Duodenal mucosa (tissue), 2 donors: ENCODE data around the gene ERMAP.
"Not testable (repeated sequence)": the region's sequence is repeated elsewhere in the genome, so short reads cannot be mapped to it uniquely, and the experiment has no call there.

Source experiments
- H3K27ac ChIP-seq: one replicate; pipeline ENCODE4 v1.7.0; 2013; ENCODE audit warnings: low read depth, low read length
- H3K27me3 ChIP-seq, 2 donors: one replicate each; pipeline ENCODE4 v1.7.0; 2013; ENCODE audit warnings: low read length in 2 of 2, control low read depth in 1 of 2; ENCODE audit not compliant: insufficient read depth in 2 of 2, control insufficient read depth in 1 of 2
- H3K36me3 ChIP-seq, 2 donors: one replicate each; pipeline ENCODE4 v1.7.0; 2013; ENCODE audit warnings: low read length in 2 of 2, control low read depth in 1 of 2; ENCODE audit not compliant: insufficient read depth in 2 of 2, control insufficient read depth in 1 of 2
- H3K4me1 ChIP-seq, 2 donors: one replicate each; pipeline ENCODE4 v1.7.0; 2013; ENCODE audit warnings: low read length in 2 of 2, control low read depth in 1 of 2; ENCODE audit not compliant: insufficient read depth in 2 of 2, control insufficient read depth in 1 of 2
- H3K4me3 ChIP-seq, 2 donors: one replicate each; pipeline ENCODE4 v1.7.0; 2013; ENCODE audit warnings: low read length in 2 of 2, low read depth in 1 of 2
- H3K9ac ChIP-seq, 2 donors: one replicate each; pipeline ENCODE4 v1.7.0; 2013; ENCODE audit warnings: low read length in 2 of 2, low read depth in 1 of 2
- H3K9me3 ChIP-seq, 2 donors: one replicate each; pipeline ENCODE4 v1.7.0; 2013; ENCODE audit warnings: low read length in 2 of 2, control low read depth in 1 of 2; ENCODE audit not compliant: control insufficient read depth in 1 of 2

Gene ERMAP

DNA sequence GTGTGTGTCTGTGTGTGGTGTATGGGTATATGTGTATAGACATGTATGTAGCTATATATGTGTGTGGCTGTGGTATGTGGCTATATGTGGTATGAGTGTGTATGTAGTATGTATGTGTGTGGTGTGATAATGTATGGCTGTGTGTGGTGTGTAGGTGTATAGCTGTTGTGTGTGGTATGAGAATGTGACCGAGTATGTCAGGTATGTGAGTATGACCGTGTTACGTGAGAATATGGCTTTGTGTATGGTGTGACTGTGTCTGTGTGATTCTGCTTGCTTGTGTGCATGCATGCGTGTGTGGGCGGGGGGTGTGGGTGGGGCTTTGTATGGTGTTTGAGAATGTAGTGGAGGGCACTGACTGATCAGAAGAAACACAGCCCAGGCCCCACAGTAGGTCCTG, 33.0 kb downstream of the ERMAP start:
- Histone ChIP-seq H3K4me3 (no peak overlapping the region), H3K9me3 (no peaks in the 10 kb centered on the region), H3K9ac (no peak overlapping the region), H3K36me3 (peaks cover 9 to 19% of the 10 kb centered on the region in 2 donors), H3K4me1 (peaks cover 7 to 15% of the 10 kb centered on the region in 2 donors), H3K27me3 (no peaks in the 10 kb centered on the region), H3K27ac (no peak overlapping the region)

DNA sequence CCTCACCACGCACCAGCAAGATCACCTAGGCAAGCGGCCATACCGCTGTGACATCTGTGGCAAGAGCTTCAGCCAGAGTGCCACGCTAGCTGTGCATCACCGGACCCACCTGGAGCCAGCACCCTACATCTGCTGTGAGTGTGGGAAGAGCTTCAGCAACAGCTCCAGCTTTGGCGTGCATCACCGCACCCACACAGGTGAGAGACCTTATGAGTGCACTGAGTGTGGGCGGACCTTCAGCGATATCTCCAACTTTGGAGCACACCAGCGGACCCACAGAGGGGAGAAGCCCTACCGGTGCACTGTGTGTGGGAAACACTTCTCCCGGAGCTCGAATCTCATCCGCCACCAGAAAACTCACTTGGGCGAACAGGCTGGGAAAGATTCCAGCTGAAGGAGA, 34.5 kb downstream of the ERMAP start:
- peaks cover 9 to 19% of the 10 kb centered on the region in 2 donors for H3K36me3 ChIP-seq
- H3K4me3 ChIP-seq = no peak overlapping the region
- no peaks in the 10 kb centered on the region for H3K27me3 ChIP-seq
- H3K27ac ChIP-seq = no peak overlapping the region
- H3K9ac ChIP-seq = no peak overlapping the region
- peaks cover 0 to 5% of the 10 kb centered on the region in 2 donors for H3K9me3 ChIP-seq
- peaks cover 7 to 11% of the 10 kb centered on the region in 2 donors for H3K4me1 ChIP-seq

DNA sequence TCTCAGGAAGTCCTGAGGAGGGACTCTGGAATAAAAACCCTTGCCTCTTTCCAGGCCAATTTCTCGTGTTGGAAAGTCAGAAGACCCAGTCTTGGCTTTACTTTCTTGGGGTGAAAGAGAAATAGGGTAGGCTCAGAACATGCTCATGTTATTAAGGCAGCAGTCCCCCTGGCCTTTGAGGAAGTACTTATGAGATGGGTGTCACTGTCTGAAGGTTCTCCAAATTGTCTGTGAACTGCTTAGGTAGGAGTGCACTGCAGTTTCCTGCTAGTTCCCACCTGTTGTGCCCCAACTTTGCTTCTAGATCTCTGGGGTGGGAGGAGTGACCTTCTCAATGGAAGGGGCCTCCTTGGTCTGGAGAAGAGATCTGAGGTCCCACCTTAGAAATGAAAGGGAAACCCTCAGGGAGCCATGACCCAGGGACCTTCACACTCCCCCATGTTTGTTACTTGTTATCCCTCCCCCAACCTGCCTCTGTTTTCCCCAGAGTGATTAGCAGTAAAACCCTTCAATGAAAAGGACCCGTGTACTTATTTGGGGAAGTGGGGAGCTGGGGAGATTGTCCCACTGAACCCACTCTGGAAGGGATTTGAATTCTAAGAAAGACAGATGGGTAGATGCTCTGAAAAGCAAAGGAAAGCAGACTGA, 35.2 kb downstream of the ERMAP start:
- Histone ChIP-seq H3K9ac (no peak overlapping the region), H3K27ac (no peak overlapping the region), H3K4me3 (no peak overlapping the region), H3K4me1 (peaks cover 3 to 10% of the 10 kb centered on the region in 2 donors), H3K36me3 (peaks cover 9 to 19% of the 10 kb centered on the region in 2 donors), H3K27me3 (no peaks in the 10 kb centered on the region), H3K9me3 (peaks cover 0 to 5% of the 10 kb centered on the region in 2 donors)

DNA sequence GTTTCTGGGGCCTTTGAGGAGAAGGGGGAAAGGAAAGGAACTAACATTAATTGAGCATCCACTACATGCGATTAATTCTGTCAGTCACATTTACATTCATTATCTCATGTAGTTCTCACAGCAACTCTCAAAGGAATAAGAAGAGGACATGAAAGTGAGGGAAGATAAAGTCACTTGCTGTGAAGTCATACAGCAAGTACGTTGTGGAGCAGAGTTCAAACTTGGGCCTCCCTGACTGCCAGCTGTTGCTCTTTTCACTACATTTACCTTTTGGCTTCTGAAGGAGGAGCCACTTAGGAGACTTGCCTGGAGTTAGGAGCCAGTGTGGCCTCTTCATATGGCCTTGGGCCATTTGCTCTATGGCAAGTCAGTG, 35.7 kb downstream of the ERMAP start:
- H3K36me3 ChIP-seq = peaks cover 9 to 19% of the 10 kb centered on the region in 2 donors
- H3K4me1 ChIP-seq = peaks cover 0 to 5% of the 10 kb centered on the region in 2 donors
- no peak overlapping the region for H3K27ac ChIP-seq
- H3K9ac ChIP-seq = no peak overlapping the region
- no peak overlapping the region for H3K4me3 ChIP-seq
- no peaks in the 10 kb centered on the region for H3K27me3 ChIP-seq
- peaks cover 0 to 5% of the 10 kb centered on the region in 2 donors for H3K9me3 ChIP-seq

DNA sequence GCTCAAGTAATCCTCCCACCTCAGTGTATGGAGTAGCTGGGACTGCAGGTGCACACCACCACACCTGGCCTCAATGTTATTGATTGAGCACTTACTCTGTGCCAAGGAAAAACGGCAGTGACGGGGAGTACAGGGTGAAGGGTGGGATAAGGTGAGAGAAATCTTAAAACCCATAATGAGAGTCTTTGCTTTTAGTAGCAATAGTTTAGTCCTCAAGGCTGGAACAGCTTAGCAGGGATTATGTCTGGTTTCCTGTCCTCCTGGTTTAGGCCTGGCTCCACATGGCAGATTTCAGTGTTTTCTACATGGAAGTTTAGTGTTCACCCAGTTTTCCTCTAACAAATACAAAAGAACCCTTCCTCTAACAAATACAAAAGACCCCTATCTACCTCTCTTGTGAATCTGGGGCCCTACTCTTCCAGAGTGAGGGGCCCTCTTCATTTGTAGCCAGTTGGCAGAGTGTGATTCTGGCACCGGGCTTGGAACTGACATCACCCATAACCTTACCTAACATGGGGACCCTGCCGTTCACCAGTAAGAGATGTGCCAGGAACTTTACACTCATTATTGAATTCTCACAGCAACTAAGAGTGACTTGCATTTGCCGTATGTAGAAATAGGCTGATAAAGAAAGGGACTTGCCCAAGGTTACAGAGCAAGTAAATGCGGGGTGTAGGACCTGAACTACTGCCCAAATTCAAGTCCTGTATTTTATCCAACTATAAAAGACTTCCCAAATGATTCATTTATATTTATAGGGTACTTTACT, 36.4 kb downstream of the ERMAP start:
- H3K27ac ChIP-seq = no peak overlapping the region
- H3K9ac ChIP-seq = no peak overlapping the region
- peaks cover 0 to 5% of the 10 kb centered on the region in 2 donors for H3K9me3 ChIP-seq
- H3K36me3 ChIP-seq = peaks cover 9 to 19% of the 10 kb centered on the region in 2 donors
- H3K4me3 ChIP-seq = no peak overlapping the region
- H3K27me3 ChIP-seq = no peaks in the 10 kb centered on the region
- H3K4me1 ChIP-seq = no peaks in the 10 kb centered on the region

DNA sequence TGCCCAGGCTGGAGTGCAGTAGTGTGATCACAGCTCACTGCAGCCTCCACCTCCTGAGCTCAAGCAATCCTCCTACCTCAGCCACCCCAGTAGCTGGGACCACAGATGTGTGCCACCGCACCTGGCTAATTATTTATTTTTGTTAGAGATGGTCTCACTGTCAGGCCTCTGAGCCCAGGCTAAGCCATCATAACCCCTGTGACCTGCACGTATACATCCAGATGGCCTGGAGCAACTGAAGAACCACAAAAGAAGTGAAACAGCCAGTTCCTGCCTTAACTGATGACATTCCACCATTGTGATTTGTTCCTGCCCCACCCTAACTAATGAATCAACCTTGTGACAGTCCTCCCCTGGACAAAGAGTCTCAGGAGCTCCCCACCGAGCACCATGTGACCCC, 39.6 kb downstream of the ERMAP start:
- H3K9ac ChIP-seq, H3K9me3 ChIP-seq, H3K4me3 ChIP-seq, H3K27ac ChIP-seq, H3K36me3 ChIP-seq, H3K4me1 ChIP-seq, H3K27me3 ChIP-seq: not testable (repeated sequence)

DNA sequence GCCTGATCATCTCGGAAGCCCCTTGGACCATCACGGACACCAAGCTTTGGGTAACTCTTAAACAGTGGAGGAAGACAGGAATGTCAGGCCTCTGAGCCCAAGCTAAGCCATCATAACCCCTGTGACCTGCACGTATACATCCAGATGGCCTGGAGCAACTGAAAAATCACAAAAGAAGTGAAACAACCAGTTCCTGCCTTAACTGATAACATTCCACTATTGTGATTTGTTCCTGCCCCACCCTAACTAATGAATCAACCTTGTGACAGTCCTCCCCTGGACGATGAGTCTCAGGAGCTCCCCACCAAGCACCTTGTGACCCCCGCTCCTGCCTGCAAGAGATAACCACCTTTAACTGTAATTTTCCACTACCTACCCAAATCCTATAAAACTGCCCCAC, 42.4 kb downstream of the ERMAP start:
- H3K36me3 ChIP-seq, H3K4me3 ChIP-seq, H3K27ac ChIP-seq, H3K9ac ChIP-seq, H3K27me3 ChIP-seq, H3K4me1 ChIP-seq, H3K9me3 ChIP-seq: not testable (repeated sequence)

DNA sequence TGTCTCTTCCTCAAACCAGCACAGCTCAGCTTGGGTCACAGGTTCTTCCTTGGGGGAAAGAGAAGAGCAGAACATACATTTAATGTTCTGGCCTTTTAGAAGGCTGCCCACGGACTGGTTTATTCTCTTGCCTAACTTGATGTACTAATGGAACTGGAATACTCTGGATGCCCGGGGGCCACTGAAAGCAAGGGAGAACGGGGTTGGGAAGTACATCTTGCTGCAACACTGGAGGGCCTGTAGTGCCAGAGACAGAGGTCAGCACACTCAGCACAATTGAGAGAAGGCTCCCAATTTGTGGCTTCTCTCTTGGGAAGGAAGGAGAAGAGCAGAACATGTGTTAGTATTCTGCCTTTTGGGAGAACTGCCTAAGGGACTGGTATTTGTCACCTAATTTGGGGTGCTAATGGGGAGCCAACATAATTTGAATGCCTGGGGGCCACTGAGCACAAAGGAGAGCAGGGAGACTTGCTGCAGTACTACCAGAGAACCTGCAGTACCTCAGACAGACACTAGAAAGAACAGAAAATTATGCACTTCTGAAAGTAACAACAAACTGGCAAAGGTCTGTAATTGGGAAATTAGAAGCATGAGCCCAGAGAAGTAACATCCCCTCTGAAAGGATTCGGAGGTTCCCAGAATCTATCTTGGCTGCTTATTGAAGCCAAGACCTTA, 43.6 kb downstream of the ERMAP start:
- Histone ChIP-seq H3K4me3 (no peak overlapping the region), H3K9ac (no peak overlapping the region), H3K4me1 (no peaks in the 10 kb centered on the region), H3K27me3 (no peaks in the 10 kb centered on the region), H3K27ac (no peak overlapping the region), H3K36me3 (no peaks in the 10 kb centered on the region), H3K9me3 (peaks cover 3 to 5% of the 10 kb centered on the region in 2 donors)

DNA sequence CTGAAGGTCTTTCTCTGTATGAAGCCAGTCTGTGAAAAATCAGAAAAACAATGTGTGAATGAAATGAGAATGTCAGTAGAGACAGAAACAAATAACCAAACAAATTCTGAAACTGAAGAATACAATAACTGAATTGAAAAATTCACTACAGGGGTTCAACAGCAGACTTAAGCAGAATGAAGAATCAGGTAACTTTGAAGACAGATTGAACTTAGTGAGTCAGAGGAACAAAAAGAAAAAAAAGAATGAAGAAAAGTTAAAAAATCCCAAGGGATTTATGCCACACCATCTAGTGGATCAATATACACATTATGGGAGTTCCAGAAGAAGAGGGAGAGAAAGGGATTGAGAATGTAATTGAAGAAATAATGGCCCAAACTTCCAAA, 44.1 kb downstream of the ERMAP start:
- Histone ChIP-seq H3K9me3 (peaks cover 3 to 4% of the 10 kb centered on the region in 2 donors), H3K4me3 (no peak overlapping the region), H3K9ac (no peak overlapping the region), H3K27me3 (no peaks in the 10 kb centered on the region), H3K4me1 (no peaks in the 10 kb centered on the region), H3K27ac (no peak overlapping the region), H3K36me3 (no peaks in the 10 kb centered on the region)

DNA sequence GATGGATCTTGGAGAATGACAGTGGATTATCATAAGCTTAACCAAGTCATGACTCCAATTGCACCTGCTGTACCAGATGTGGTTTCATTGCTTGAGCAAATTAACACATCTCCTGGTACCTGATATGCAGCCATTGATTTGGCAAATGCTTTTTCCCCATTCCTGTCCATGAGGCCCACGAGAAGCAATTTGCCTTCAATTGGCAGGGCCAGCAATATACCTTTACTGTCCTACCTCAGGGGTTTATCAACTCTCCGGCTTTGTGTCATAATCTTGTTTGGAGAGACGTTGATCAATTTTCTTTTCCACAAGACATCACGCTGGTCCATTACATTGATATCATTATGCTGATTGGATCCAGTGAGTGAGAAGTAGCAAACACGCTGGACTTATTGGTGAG, 49.6 kb downstream of the ERMAP start:
- Histone ChIP-seq H3K27ac (no peak overlapping the region), H3K36me3 (no peaks in the 10 kb centered on the region), H3K27me3 (no peaks in the 10 kb centered on the region), H3K9me3 (no peaks in the 10 kb centered on the region), H3K4me3 (no peak overlapping the region), H3K4me1 (no peaks in the 10 kb centered on the region), H3K9ac (no peak overlapping the region)
